SH-SY5Y (cell line): ENCODE results near the gene KAT2B.

ENCODE experiments used
- GATA2 ChIP-seq: IDR thresholded peaks from 2 replicates; pipeline ENCODE4 v1.6.1; 2011; ENCODE audit warnings: mild to moderate bottlenecking, low read depth, low read length
- GATA3 ChIP-seq: IDR thresholded peaks from 2 replicates; pipeline ENCODE4 v1.6.1; 2011; ENCODE audit warnings: low read depth, mild to moderate bottlenecking, low read length, moderate library complexity

- no peak for TF ChIP-seq GATA3
- no peak for TF ChIP-seq GATA2
These were observed 2.1 kb downstream of the KAT2B start for GRCh38 chr3:20042331-20042730.
